CD4-positive, alpha-beta T cell treated with Interleukin-10 for 1 hour (primary cell): ENCODE results near the gene SRSF5.

ENCODE experiments used
- DNase-seq: peaks from one replicate; pipeline ENCODE4 v3.0.0-alpha.2; 2020

The SRSF5 gene

GRCh38 chr14:69771136-69771535 lies 4.2 kb downstream of the SRSF5 start:
- DNase-seq, result no peak

- no peak for DNase-seq
Observed at GRCh38 chr14:69772082-69773017, 5.4 kb downstream of the SRSF5 start.

- DNase-seq, result no peak
Observed at GRCh38 chr14:69773571-69774276, 6.8 kb downstream of the SRSF5 start.

- DNase-seq, result no peak
Observed at GRCh38 chr14:69775012-69775411, 8.1 kb downstream of the SRSF5 start.

- no peak for DNase-seq
Observed at GRCh38 chr14:69776875-69777453, 10.0 kb downstream of the SRSF5 start.

GRCh38 chr14:69779088-69779487 lies 12.1 kb downstream of the SRSF5 start:
- no peak for DNase-seq

- DNase-seq, result no peak
Observed at GRCh38 chr14:69780092-69780491, 13.2 kb downstream of the SRSF5 start.

GRCh38 chr14:69780952-69781351 lies 14.0 kb downstream of the SRSF5 start:
- DNase-seq, result no peak

- DNase-seq, result no peak
Observed at GRCh38 chr14:69784942-69785341, 18.0 kb downstream of the SRSF5 start.

GRCh38 chr14:69786603-69787002 lies 19.7 kb downstream of the SRSF5 start:
- no peak for DNase-seq

GRCh38 chr14:69789118-69789640 lies 22.2 kb downstream of the SRSF5 start:
- no peak for DNase-seq

- DNase-seq, result no peak
Observed at GRCh38 chr14:69792887-69793421, 26.0 kb downstream of the SRSF5 start.

GRCh38 chr14:69794791-69795190 lies 27.8 kb downstream of the SRSF5 start:
- no peak for DNase-seq

GRCh38 chr14:69795691-69796090 lies 28.7 kb downstream of the SRSF5 start:
- DNase-seq, result no peak

- DNase-seq, result no peak
Observed at GRCh38 chr14:69796797-69797500, 30.0 kb downstream of the SRSF5 start, which contains the start of gene SLC10A1. Gene SLC10A1, minus strand, starts transcription at chr14:69797241. Its CDS starts 86 bp downstream, at chr14:69797155.

GRCh38 chr14:69797573-69798338 lies 30.8 kb downstream of the SRSF5 start:
- DNase-seq, result no peak

GRCh38 chr14:69798339-69798735 lies 31.4 kb downstream of the SRSF5 start:
- no peak for DNase-seq

- no peak for DNase-seq
Observed at GRCh38 chr14:69803753-69804152, 36.8 kb downstream of the SRSF5 start.

- DNase-seq, result no peak
Observed at GRCh38 chr14:69804902-69805301, 38.0 kb downstream of the SRSF5 start.

GRCh38 chr14:69807192-69807591 lies 40.2 kb downstream of the SRSF5 start:
- no peak for DNase-seq
